Mucosa of descending colon (tissue), 3 donors: Measurements from ENCODE around the gene CFAP97. TPM values are rescaled to one million over a fixed set of nuclear protein-coding genes. Genes with fewer than 3 reads are reported as not detected.

Experiments used
- ATAC-seq: fragments of 200-7000 bp; cut with Tn5 transposase; one replicate; pipeline ENCODE4 v1.9.1; 2020; ENCODE audit warnings: mild to moderate bottlenecking, moderate library complexity
- DNase-seq, 3 donors: peaks; one replicate each; pipeline ENCODE4 v3.0.0-alpha.2; 2020
- H3K36me3 ChIP-seq: fragments of 200-600 bp; one replicate; pipeline ENCODE4 v1.8.0; 2021; ENCODE audit warnings: low read depth, mild to moderate bottlenecking
- H3K4me1 ChIP-seq: fragments of 200-600 bp; one replicate; pipeline ENCODE4 v1.8.0; 2021; ENCODE audit warnings: low read depth, mild to moderate bottlenecking
- H3K4me3 ChIP-seq: fragments of 200-600 bp; one replicate; pipeline ENCODE4 v1.8.0; 2021; ENCODE audit warnings: mild to moderate bottlenecking
- H3K9me3 ChIP-seq: fragments of 200-600 bp; one replicate; pipeline ENCODE4 v1.8.0; 2021; ENCODE audit warnings: mild to moderate bottlenecking
- CTCF ChIP-seq: fragments of 200-600 bp; IDR thresholded peaks from one replicate; pipeline ENCODE4 v1.8.0; 2022; ENCODE audit warnings: antibody characterized with exemption, mild to moderate bottlenecking
- intact Hi-C, 2 donors: fragments of 100-400 bp; cut with DNase I in 1 of 2; cut with micrococcal nuclease in 1 of 2; formaldehyde crosslinking; loops; one replicate each; pipeline versions ENCODE4 v1.11.0 to v1.11.1; 2022; cut with DNase I, micrococcal nuclease
- long read RNA-seq, 2 donors: library from polyadenylated mRNA; unstranded; transcript quantifications; one replicate each; pipeline ENCODE4 v2.0.0, GENCODE V29; 2019 to 2021
- total RNA-seq, 3 donors: library from RNA; stranded (reverse); fragmentation: NEBNext Ultra II Directional in 2 of 3; extraction: Animal tissue kit (Norgen Biotek cat#: 25700) in 2 of 3; gene quantifications; one replicate each; pipeline versions ENCODE4 v1.2.1 to v1.2.4, GENCODE V29; 2021 to 2023
- donor health status: DM: no; HTN: no; CAD: no; lungs with moderate emphysema.
- donor health status: DM: no; HTN: no; CAD: no.
- donor health status: DM: no; HTN: yes; CAD: no.

The CFAP97 gene
- total RNA-seq: 10 to 100 TPM; 12.4 to 44.3 (median 16.6) TPM
- long read RNA-seq, donor 1, full-length matches to known transcripts: 9 of 33 reads
- long read RNA-seq, donor 1, partial matches to known transcripts: 8 of 33 reads
- long read RNA-seq, donor 1, other reads (novel, unspliced or antisense): 16 of 33 reads
- long read RNA-seq, donor 2, full-length matches to known transcripts: 1 of 14 reads
- long read RNA-seq, donor 2, partial matches to known transcripts: 12 of 14 reads
- long read RNA-seq, donor 2, other reads (novel, unspliced or antisense): 1 of 14 reads

- Histone ChIP-seq H3K4me1 (peaks cover 11% of the 10 kb centered on the region), H3K9me3 (no peaks in the 10 kb centered on the region), H3K36me3 (no peaks in the 10 kb centered on the region), H3K4me3 (peak within 1 kb of the TSS; percentile 61)
- peak; percentile 94 for ATAC-seq
- intact Hi-C loops: loop anchor here in 1 of 2 donors (5.0 kb wide), 1 partner anchor 194 kb away; the partner anchor contains the start of genes ANKRD37 and LRP2BP
- DNase-seq: peak; percentile 89 to 94 (median 90)
- no peak for TF ChIP-seq CTCF
Observed at GRCh38 chr4:185203486-185204237, at the start of gene CFAP97. TSS of gene CFAP97 (minus strand) at chr4:185204000. CDS start at chr4:185191196, 12,804 bp downstream.

- intact Hi-C loops: no loop called here
- Histone ChIP-seq H3K4me3 (no peak overlapping the region), H3K36me3 (no peaks in the 10 kb centered on the region), H3K9me3 (no peaks in the 10 kb centered on the region), H3K4me1 (no peaks in the 10 kb centered on the region)
- no peak for ATAC-seq
- TF ChIP-seq CTCF: no peak
- DNase-seq: no peak
Observed at GRCh38 chr4:185249105-185249504, 45.3 kb upstream of the CFAP97 start.

- H3K9me3 ChIP-seq: no peaks in the 10 kb centered on the region
- intact Hi-C loops: no loop called here
- ATAC-seq: no peak
Observed at GRCh38 chr4:185248393-185249039, 44.7 kb upstream of the CFAP97 start.

GRCh38 chr4:185247151-185247550 is 43.4 kb upstream of the CFAP97 start:
- H3K4me3 ChIP-seq: no peak overlapping the region
- ATAC-seq (no peak), DNase-seq (no peak)
- intact Hi-C loops: no loop called here
- H3K36me3 ChIP-seq: no peaks in the 10 kb centered on the region
- H3K4me1 ChIP-seq: no peaks in the 10 kb centered on the region
- H3K9me3 ChIP-seq: no peaks in the 10 kb centered on the region
- no peak for TF ChIP-seq CTCF

More at GRCh38 chr4:185248393-185249039, 44.7 kb upstream of the CFAP97 start:
- no peak for DNase-seq
- H3K36me3 ChIP-seq: no peaks in the 10 kb centered on the region
- H3K4me3 ChIP-seq: no peak overlapping the region
- no peak for TF ChIP-seq CTCF
- H3K4me1 ChIP-seq: no peaks in the 10 kb centered on the region

GRCh38 chr4:185246453-185246852 is 42.7 kb upstream of the CFAP97 start:
- no peaks in the 10 kb centered on the region for H3K4me1 ChIP-seq
- no peak for TF ChIP-seq CTCF
- intact Hi-C loops: no loop called here
- DNase-seq (no peak), ATAC-seq (no peak)
- H3K4me3 ChIP-seq: no peak overlapping the region
- no peaks in the 10 kb centered on the region for H3K36me3 ChIP-seq
- no peaks in the 10 kb centered on the region for H3K9me3 ChIP-seq
